GM19193 (cell line): Measurements from ENCODE around the gene RYR2.

Experiments
- POLR2A ChIP-seq: IDR thresholded peaks from 4 replicates; pipeline ENCODE4 v1.6.1; 2011; ENCODE audit not compliant: insufficient read depth, insufficient read length; ENCODE audit errors: extremely low read depth

Gene RYR2

GRCh38 chr1:237043846-237044636 lies 2.1 kb downstream of the RYR2 start:
- TF ChIP-seq POLR2A = no peak

GRCh38 chr1:237045278-237046016 lies 3.5 kb downstream of the RYR2 start:
- no peak for TF ChIP-seq POLR2A

DNA sequence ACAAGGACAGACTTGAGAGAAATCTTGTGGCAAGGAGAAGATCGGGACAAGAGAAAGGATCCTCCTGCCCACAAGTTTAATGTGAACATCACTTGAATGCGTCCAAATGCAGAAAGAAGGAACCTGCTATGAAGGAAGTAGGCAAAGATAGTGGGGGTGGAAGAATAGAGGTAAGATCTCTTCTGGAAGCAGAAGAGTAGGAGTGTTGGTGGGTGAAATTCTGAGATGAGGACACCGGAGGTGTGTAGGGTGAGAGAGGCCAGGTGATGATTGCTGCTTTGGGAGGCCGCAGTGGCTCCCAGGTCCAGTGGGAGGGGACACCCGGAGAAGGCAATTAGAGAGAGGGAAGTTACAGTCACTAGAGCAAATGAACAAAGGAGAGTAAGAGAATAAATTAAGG lies 6.8 kb downstream of the RYR2 start:
- no peak for TF ChIP-seq POLR2A

- TF ChIP-seq POLR2A = no peak
Observed at GRCh38 chr1:237050185-237050584, 8.2 kb downstream of the RYR2 start.

DNA sequence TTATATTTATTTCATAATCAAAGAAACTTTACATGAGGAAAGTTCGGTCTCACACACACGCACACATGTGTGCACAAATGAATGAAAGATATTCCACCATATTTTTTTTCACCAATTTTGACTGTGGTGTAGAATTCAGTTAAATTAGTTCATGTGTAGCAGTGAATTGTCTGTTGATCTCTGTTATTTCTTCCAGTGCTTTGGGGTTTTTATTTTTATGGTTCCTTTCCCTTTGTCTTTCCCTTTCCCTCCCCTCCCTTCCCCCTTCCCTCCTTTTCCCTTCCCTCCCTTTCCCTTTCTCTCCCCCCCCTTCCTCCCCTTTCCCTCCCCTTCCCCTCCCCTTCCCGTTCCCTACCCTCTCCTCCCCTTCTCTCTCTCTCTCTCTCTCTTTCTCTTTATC lies 8.9 kb downstream of the RYR2 start:
- TF ChIP-seq POLR2A = no peak

GRCh38 chr1:237054313-237054712 lies 12.3 kb downstream of the RYR2 start:
- TF ChIP-seq POLR2A = no peak

DNA sequence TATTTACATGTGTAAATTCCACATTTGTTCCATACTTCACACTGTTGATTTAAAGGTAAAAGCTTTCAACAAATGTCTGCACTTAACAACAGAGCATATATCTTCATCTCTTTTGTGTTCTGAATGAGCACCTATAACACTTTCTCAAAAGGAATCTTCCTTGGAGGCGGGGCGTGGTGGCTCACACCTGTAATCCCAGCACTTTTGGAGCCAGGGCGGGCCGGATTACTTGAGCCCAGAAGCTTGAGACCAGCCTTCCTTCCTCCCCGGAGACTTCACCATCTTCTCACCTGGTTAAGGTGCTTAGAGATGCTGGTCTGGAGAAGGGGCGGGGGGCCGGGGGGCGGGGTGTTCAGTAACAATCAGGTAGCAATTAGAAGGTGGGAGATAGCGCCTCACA lies 16.5 kb downstream of the RYR2 start:
- no peak for TF ChIP-seq POLR2A

- no peak for TF ChIP-seq POLR2A
Observed at GRCh38 chr1:237059244-237059643, 17.3 kb downstream of the RYR2 start.

DNA sequence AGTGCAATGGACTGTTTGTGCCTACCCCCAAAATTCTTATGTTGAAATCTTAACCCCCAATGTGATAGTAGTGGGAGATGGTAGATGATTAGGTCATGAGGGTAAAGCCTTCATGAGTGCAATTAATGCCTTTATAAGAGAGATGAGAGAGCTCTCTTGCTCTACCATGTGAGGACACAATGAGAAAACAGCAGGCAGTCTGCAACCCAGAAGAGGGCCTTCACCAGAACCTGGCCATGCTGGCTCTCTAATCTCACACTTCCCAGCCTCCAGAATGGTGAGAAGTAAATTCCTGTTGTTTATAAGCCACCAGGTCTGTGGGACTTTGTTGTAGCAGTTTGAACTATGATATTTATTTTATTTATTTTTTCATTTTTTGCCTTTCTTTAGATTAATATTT lies 21.0 kb downstream of the RYR2 start:
- TF ChIP-seq POLR2A = no peak

DNA sequence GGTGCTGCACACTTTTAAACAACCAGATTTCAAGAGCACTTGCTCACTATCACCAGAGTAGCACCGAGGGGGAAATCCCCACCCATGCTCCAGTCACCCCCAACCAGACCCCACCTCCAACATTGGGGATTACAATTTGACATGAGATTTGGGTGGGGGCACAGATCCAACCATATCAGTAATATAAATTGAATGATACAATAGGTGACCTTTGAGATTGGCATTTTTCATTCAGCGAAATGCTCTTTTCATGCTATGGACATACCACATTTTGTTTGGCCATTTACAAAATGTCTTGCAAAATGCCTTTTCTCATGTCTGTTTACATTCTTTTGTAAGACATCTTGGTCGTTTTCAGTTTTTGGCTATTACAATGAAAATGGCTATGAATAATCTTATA lies 23.9 kb downstream of the RYR2 start:
- no peak for TF ChIP-seq POLR2A

GRCh38 chr1:237070519-237070918 lies 28.5 kb downstream of the RYR2 start:
- TF ChIP-seq POLR2A = no peak

GRCh38 chr1:237071641-237072420 lies 29.8 kb downstream of the RYR2 start:
- no peak for TF ChIP-seq POLR2A

DNA sequence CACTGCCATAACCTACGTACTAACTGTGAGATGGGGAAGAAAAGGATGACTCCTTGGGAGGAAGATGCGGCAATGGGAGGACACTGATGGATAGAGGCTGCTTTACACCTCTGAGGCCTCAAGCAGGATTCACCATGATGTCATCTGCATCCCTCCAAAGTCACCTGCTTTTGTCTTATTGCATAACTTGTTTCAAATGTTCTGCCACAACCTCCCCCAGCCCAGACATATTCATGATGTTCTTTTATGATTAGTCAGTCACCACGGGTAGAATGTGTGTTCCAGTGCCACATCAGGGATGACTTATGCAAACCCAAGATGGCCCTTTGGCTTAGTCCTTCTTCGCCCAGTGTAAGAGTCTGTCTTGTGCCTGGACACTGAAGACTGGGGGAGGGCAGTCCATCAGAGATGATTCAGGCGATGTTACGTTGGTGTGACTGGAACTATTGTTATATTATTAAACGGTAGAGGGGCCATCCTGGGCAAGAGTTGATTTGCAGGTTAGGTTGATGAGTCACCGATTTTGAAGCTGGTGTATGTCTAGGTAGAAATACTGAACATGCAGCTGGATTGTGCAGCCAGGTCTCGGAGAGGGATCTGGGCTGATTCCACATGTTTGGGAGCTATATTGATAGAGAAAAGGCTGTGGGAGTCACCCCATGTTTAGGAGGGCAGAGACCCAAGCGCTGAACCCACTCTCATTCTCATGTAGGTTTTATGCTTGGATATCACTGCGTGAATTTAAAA lies 32.6 kb downstream of the RYR2 start:
- TF ChIP-seq POLR2A = no peak

DNA sequence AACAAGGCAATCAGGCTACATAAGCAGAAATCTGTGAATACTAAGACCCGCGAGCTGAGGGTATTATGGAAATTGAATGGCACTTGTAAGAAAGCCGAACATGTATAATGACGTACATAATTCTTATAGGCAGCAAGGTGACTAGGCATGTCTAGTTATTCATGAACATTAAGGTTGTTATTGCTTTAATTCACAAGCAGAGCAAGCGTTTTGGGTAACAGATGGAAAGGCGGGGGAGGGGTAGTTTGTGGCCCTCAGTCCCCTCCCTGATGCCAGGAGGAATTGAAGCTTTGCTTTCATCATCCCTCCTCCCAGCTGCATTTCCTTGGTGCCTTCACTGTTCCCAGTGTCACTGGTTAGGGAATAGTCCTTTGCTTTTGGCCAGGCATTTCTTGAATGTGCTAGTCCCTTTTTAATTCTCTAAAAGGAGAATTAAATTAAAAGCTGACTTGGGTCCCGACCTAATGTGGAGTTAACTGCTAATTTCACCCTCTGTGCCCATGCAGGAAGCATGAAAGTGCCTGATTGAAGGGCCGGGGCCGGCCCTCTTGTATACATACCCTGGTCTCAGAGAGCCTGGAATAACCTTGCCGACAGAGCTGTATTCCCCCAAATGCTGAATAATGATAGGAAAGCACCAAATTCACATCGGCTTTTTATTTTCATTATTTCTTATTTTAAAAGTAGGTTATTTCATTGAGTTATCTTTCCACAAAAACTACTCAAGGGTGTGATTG lies 42.5 kb downstream of the RYR2 start:
- no peak for TF ChIP-seq POLR2A
